SK-N-SH treated with all-trans-retinoic acid at 6 μM for 48 hours (cell line): Measurements from ENCODE around the gene WBP1L.

ENCODE experiments used
- ATAC-seq: fragments of 200-7000 bp; cut with Tn5 transposase; 3 replicates; pipeline ENCODE4 v1.9.1; 2020; ENCODE audit warnings: mild to moderate bottlenecking, moderate library complexity
- ARNTL ChIP-seq: fragments of 450-650 bp; formaldehyde crosslinking; IDR thresholded peaks from 2 replicates; pipeline ENCODE4 v1.5.0; 2020; ENCODE audit warnings: low read depth, mild to moderate bottlenecking, moderate library complexity, borderline replicate concordance
- BACH2 ChIP-seq: fragments of 250-450 bp; sonication (Bioruptor Pico); IDR thresholded peaks from 2 replicates; pipeline ENCODE4 v1.9.0; 2021; ENCODE audit warnings: mild to moderate bottlenecking, borderline replicate concordance
- CREB5 ChIP-seq: fragments of 250-450 bp; sonication (Bioruptor Pico); IDR thresholded peaks from 2 replicates; pipeline ENCODE4 v1.5.1; 2020; ENCODE audit warnings: low read depth, mild to moderate bottlenecking, moderate library complexity
- CSDC2 ChIP-seq: fragments of 250-450 bp; sonication (Bioruptor Pico); IDR thresholded peaks from 2 replicates; pipeline ENCODE4 v1.5.0; 2020; ENCODE audit warnings: mild to moderate bottlenecking, moderate library complexity
- ESRRG ChIP-seq: fragments of 250-450 bp; sonication (Bioruptor Pico); IDR thresholded peaks from 2 replicates; pipeline ENCODE4 v1.6.1; 2021; ENCODE audit warnings: mild to moderate bottlenecking
- GLIS3 ChIP-seq: fragments of 250-450 bp; sonication (Bioruptor Pico); IDR thresholded peaks from 2 replicates; pipeline ENCODE4 v1.5.0; 2020; ENCODE audit warnings: mild to moderate bottlenecking, moderate library complexity
- ISL1 ChIP-seq: fragments of 250-450 bp; sonication (Bioruptor Pico); IDR thresholded peaks from 2 replicates; pipeline ENCODE4 v2.1.2; 2022; ENCODE audit warnings: mild to moderate bottlenecking, moderate library complexity
- OSR1 ChIP-seq: fragments of 250-450 bp; sonication (Bioruptor Pico); IDR thresholded peaks from 2 replicates; pipeline ENCODE4 v1.8.0; 2022; ENCODE audit warnings: moderate library complexity, mild to moderate bottlenecking, inconsistent platforms
- PATZ1 ChIP-seq: fragments of 250-450 bp; sonication (Bioruptor Pico); IDR thresholded peaks from 2 replicates; pipeline ENCODE4 v1.8.0; 2020; ENCODE audit warnings: mild to moderate bottlenecking, moderate library complexity, borderline replicate concordance
- PPARA ChIP-seq: fragments of 250-450 bp; sonication (Bioruptor Pico); IDR thresholded peaks from 2 replicates; pipeline ENCODE4 v1.5.0; 2020; ENCODE audit warnings: mild to moderate bottlenecking, borderline replicate concordance
- RARB ChIP-seq: fragments of 250-450 bp; sonication (Bioruptor Pico); IDR thresholded peaks from 2 replicates; pipeline ENCODE4 v1.8.0; 2021; ENCODE audit warnings: mild to moderate bottlenecking, moderate library complexity
- TCF4 ChIP-seq: fragments of 250-450 bp; sonication (Bioruptor Pico); IDR thresholded peaks from 2 replicates; pipeline ENCODE4 v1.8.0; 2021; ENCODE audit warnings: mild to moderate bottlenecking, moderate library complexity, borderline replicate concordance
- TOX ChIP-seq: fragments of 250-450 bp; sonication (Bioruptor Pico); IDR thresholded peaks from 2 replicates; pipeline ENCODE4 v1.8.0; 2021; ENCODE audit warnings: mild to moderate bottlenecking, moderate library complexity, borderline replicate concordance
- TSHZ2 ChIP-seq: fragments of 250-450 bp; sonication (Bioruptor Pico); IDR thresholded peaks from 2 replicates; pipeline ENCODE4 v1.5.0; 2020; ENCODE audit warnings: mild to moderate bottlenecking, moderate library complexity
- ZC3H10 ChIP-seq: fragments of 250-450 bp; sonication (Bioruptor Pico); IDR thresholded peaks from 2 replicates; pipeline ENCODE4 v1.5.1; 2021; ENCODE audit warnings: mild to moderate bottlenecking, moderate library complexity
- ZFP3 ChIP-seq: fragments of 250-450 bp; sonication (Bioruptor Pico); IDR thresholded peaks from 2 replicates; pipeline ENCODE4 v1.5.0; 2020; ENCODE audit warnings: mild to moderate bottlenecking, moderate library complexity
- ZFP30 ChIP-seq: fragments of 450-650 bp; formaldehyde crosslinking; IDR thresholded peaks from 2 replicates; pipeline ENCODE4 v1.5.0; 2022; ENCODE audit warnings: mild to moderate bottlenecking, moderate library complexity
- ZNF8 ChIP-seq: fragments of 450-650 bp; formaldehyde crosslinking; IDR thresholded peaks from 2 replicates; pipeline ENCODE4 v1.5.0; 2020; ENCODE audit warnings: mild to moderate bottlenecking, moderate library complexity

WBP1L gene

GRCh38 chr10:102761981-102762380 is 18.2 kb downstream of the WBP1L start (continued):
- no peak for TF ChIP-seq TSHZ2 (CRISPR knock-in tag)
- no peak for TF ChIP-seq RARB (CRISPR knock-in tag)
- TF ChIP-seq TOX, result no peak
- no peak for TF ChIP-seq PPARA (CRISPR knock-in tag)
- TF ChIP-seq ZNF8 (CRISPR knock-in tag), result no peak
- TF ChIP-seq CSDC2 (CRISPR knock-in tag), result no peak
- TF ChIP-seq GLIS3 (CRISPR knock-in tag), result no peak
- no peak for TF ChIP-seq ZFP30 (CRISPR knock-in tag)

- no peak for ATAC-seq
- no peak for TF ChIP-seq ZNF8 (CRISPR knock-in tag)
- TF ChIP-seq ZFP30 (CRISPR knock-in tag), result no peak
- TF ChIP-seq CSDC2 (CRISPR knock-in tag), result no peak
- no peak for TF ChIP-seq ESRRG (CRISPR knock-in tag)
- TF ChIP-seq BACH2 (CRISPR knock-in tag), result no peak
- TF ChIP-seq ARNTL, result no peak
- no peak for TF ChIP-seq CREB5 (CRISPR knock-in tag)
- no peak for TF ChIP-seq TCF4 (CRISPR knock-in tag)
- TF ChIP-seq PATZ1, result no peak
These were observed 18.8 kb downstream of the WBP1L start for GRCh38 chr10:102762401-102763015.

- no peak for ATAC-seq
- TF ChIP-seq OSR1 (CRISPR knock-in tag) (no peak), PATZ1 (no peak), BACH2 (CRISPR knock-in tag) (no peak), ZFP3 (CRISPR knock-in tag) (no peak), ZC3H10 (no peak), ESRRG (CRISPR knock-in tag) (no peak), PPARA (CRISPR knock-in tag) (no peak)
- TF ChIP-seq, all 23 proteins: peak for 0
These were observed 19.4 kb downstream of the WBP1L start for GRCh38 chr10:102763037-102763607.

GRCh38 chr10:102764470-102765161 is 20.9 kb downstream of the WBP1L start:
- ATAC-seq, result peak; percentile 82
- TF ChIP-seq RARB (CRISPR knock-in tag), result no peak
- TF ChIP-seq ISL1, result peak; percentile 32; the same call in 1 of the 2 replicates
- TF ChIP-seq, all 23 proteins: peak for 1
